DND-41 (cell line): ENCODE data around the gene IL13RA1.
"Not testable (repeated sequence)": the region's sequence is repeated elsewhere in the genome, so short reads cannot be mapped to it uniquely, and the experiment has no call there.

Experiments used
- ATAC-seq: fragments of 200-7000 bp; cut with Tn5 transposase; 3 replicates; pipeline ENCODE4 v1.9.1; 2021; ENCODE audit warnings: low read depth; ENCODE audit not compliant: insufficient read depth
- DNase-seq: peaks from one replicate; pipeline ENCODE4 v3.0.0-alpha.2; 2020
- H2AFZ ChIP-seq: 2 replicates; pipeline ENCODE4 v1.6.0; 2012; ENCODE audit warnings: low read depth, low read length
- H3K27ac ChIP-seq: 2 replicates; pipeline ENCODE4 v1.5.1; 2012; ENCODE audit warnings: low read length, inconsistent platforms
- H3K27me3 ChIP-seq: fragments of 200-600 bp; sonication (generic); 2 replicates; pipeline ENCODE4 v1.6.0; 2012; ENCODE audit warnings: low read length, mild to moderate bottlenecking, inconsistent platforms; ENCODE audit not compliant: insufficient read depth, poor library complexity
- H3K36me3 ChIP-seq: 2 replicates; pipeline ENCODE4 v1.5.1; 2012; ENCODE audit warnings: low read length, inconsistent platforms; ENCODE audit not compliant: insufficient read depth
- H3K4me1 ChIP-seq: 2 replicates; pipeline ENCODE4 v1.5.1; 2012; ENCODE audit warnings: mild to moderate bottlenecking, low read length; ENCODE audit not compliant: insufficient read depth
- H3K4me2 ChIP-seq: 2 replicates; pipeline ENCODE4 v1.6.0; 2012; ENCODE audit warnings: mild to moderate bottlenecking, moderate library complexity, low read length, inconsistent platforms; ENCODE audit not compliant: insufficient read depth
- H3K4me3 ChIP-seq, 2 experiments: fragments of 200-600 bp in 1 of 2; shearing (Covaris generic) in 1 of 2; 2 replicates each; pipeline ENCODE4 v1.5.1; 2012 to 2016; ENCODE audit warnings: inconsistent platforms in 2 of 2, low read length in 2 of 2, mild to moderate bottlenecking in 2 of 2, low read depth in 1 of 2, moderate library complexity in 1 of 2
- H3K79me2 ChIP-seq: 2 replicates; pipeline ENCODE4 v1.6.0; 2012; ENCODE audit warnings: low read length, inconsistent platforms; ENCODE audit not compliant: insufficient read depth
- H3K9ac ChIP-seq: 2 replicates; pipeline ENCODE4 v1.6.0; 2012; ENCODE audit warnings: low read depth, mild to moderate bottlenecking, inconsistent platforms, low read length, moderate library complexity
- H3K9me3 ChIP-seq: 2 replicates; pipeline ENCODE4 v1.5.1; 2012; ENCODE audit warnings: low read length, moderate library complexity, mild to moderate bottlenecking, inconsistent platforms; ENCODE audit not compliant: insufficient read depth, severe bottlenecking
- H4K20me1 ChIP-seq: 2 replicates; pipeline ENCODE4 v1.6.0; 2012; ENCODE audit warnings: low read length; ENCODE audit not compliant: insufficient read depth
- CTCF ChIP-seq: IDR thresholded peaks from 2 replicates; pipeline ENCODE4 v1.5.1; 2012; ENCODE audit warnings: borderline replicate concordance, low read length, moderate library complexity, mild to moderate bottlenecking; ENCODE audit not compliant: poor library complexity, severe bottlenecking; ENCODE audit errors: extremely low read depth
- EZH2 ChIP-seq: IDR thresholded peaks from 3 replicates; pipeline ENCODE4 v1.6.1; 2012; ENCODE audit warnings: borderline replicate concordance, low read depth, mild to moderate bottlenecking, moderate library complexity, low read length, inconsistent platforms; ENCODE audit not compliant: severe bottlenecking

The IL13RA1 gene

GRCh38 chrX:118698516-118699170 is 28.8 kb upstream of the IL13RA1 start:
- H3K4me1 ChIP-seq, result no peaks in the 10 kb centered on the region
- no peak for DNase-seq
- H3K9me3 ChIP-seq, result no peaks in the 10 kb centered on the region
- no peak overlapping the region for H3K9ac ChIP-seq
- no peaks in the 10 kb centered on the region for H3K79me2 ChIP-seq
- TF ChIP-seq EZH2 (no peak), CTCF (no peak)
- no peak overlapping the region for H2AFZ ChIP-seq
- H3K4me2 ChIP-seq, result no peak overlapping the region
- no peaks in the 10 kb centered on the region for H3K36me3 ChIP-seq
- H3K4me3 ChIP-seq, result no peak overlapping the region
- no peak overlapping the region for H3K27ac ChIP-seq
- no peaks in the 10 kb centered on the region for H4K20me1 ChIP-seq
- no peaks in the 10 kb centered on the region for H3K27me3 ChIP-seq
- ATAC-seq, result no peak

- H3K9ac ChIP-seq, result no peak overlapping the region
- TF ChIP-seq CTCF, result no peak
- no peak for TF ChIP-seq EZH2
- H3K27ac ChIP-seq, result no peak overlapping the region
- no peaks in the 10 kb centered on the region for H3K27me3 ChIP-seq
- no peaks in the 10 kb centered on the region for H3K9me3 ChIP-seq
- H2AFZ ChIP-seq, result no peak overlapping the region
- H3K4me2 ChIP-seq, result no peak overlapping the region
- H3K36me3 ChIP-seq, result no peaks in the 10 kb centered on the region
- ATAC-seq (no peak), DNase-seq (no peak)
- H3K4me3 ChIP-seq, result no peak overlapping the region
- no peaks in the 10 kb centered on the region for H3K4me1 ChIP-seq
- H3K79me2 ChIP-seq, result no peaks in the 10 kb centered on the region
- no peaks in the 10 kb centered on the region for H4K20me1 ChIP-seq
Observed at GRCh38 chrX:118702741-118703140, 24.7 kb upstream of the IL13RA1 start.

GRCh38 chrX:118706681-118707080 is 20.7 kb upstream of the IL13RA1 start:
- Histone ChIP-seq H3K27me3 (no peaks in the 10 kb centered on the region), H3K79me2 (no peaks in the 10 kb centered on the region), H4K20me1 (no peaks in the 10 kb centered on the region), H3K4me1 (no peaks in the 10 kb centered on the region), H2AFZ (no peak overlapping the region), H3K9ac (no peak overlapping the region), H3K27ac (no peak overlapping the region), H3K36me3 (no peaks in the 10 kb centered on the region), H3K4me3 (no peak overlapping the region), H3K4me2 (no peak overlapping the region), H3K9me3 (no peaks in the 10 kb centered on the region)
- no peak for TF ChIP-seq EZH2
- no peak for TF ChIP-seq CTCF
- no peak for ATAC-seq
- no peak for DNase-seq

GRCh38 chrX:118714521-118714920 is 12.9 kb upstream of the IL13RA1 start:
- Histone ChIP-seq H3K79me2 (no peaks in the 10 kb centered on the region), H2AFZ (no peak overlapping the region), H3K9me3 (no peaks in the 10 kb centered on the region), H3K36me3 (no peaks in the 10 kb centered on the region), H3K4me1 (no peaks in the 10 kb centered on the region), H4K20me1 (no peaks in the 10 kb centered on the region), H3K4me3 (no peak overlapping the region), H3K9ac (no peak overlapping the region), H3K27ac (no peak overlapping the region), H3K4me2 (no peak overlapping the region), H3K27me3 (no peaks in the 10 kb centered on the region)
- ATAC-seq (no peak), DNase-seq (no peak)
- no peak for TF ChIP-seq CTCF
- TF ChIP-seq EZH2, result no peak

- H3K27me3 ChIP-seq, H3K4me1 ChIP-seq, H3K9me3 ChIP-seq, H3K4me2 ChIP-seq, H3K36me3 ChIP-seq, ATAC-seq, H4K20me1 ChIP-seq, H3K4me3 ChIP-seq, H3K79me2 ChIP-seq, DNase-seq, H3K27ac ChIP-seq, H2AFZ ChIP-seq, H3K9ac ChIP-seq: not testable (repeated sequence)
Observed at GRCh38 chrX:118715917-118716316, 11.5 kb upstream of the IL13RA1 start.
